HepG2 (cell line): ENCODE results near the gene TMEM80. TPM values are rescaled to one million over a fixed set of nuclear protein-coding genes. Genes with fewer than 3 reads are reported as not detected.

ENCODE experiments used
- ESRRA ChIP-seq: sonication (generic); formaldehyde crosslinking; IDR thresholded peaks from 2 replicates; pipeline ENCODE4 v1.5.1; 2020; ENCODE audit warnings: mild to moderate bottlenecking, low read depth, missing genetic modification reagents
- JUND ChIP-seq: sonication (generic); formaldehyde crosslinking; IDR thresholded peaks from 2 replicates; pipeline ENCODE4 v1.8.0; 2022; ENCODE audit warnings: mild to moderate bottlenecking, missing genetic modification reagents
- KMT2A ChIP-seq: sonication (generic); formaldehyde crosslinking; IDR thresholded peaks from 2 replicates; pipeline ENCODE4 v1.4.0; 2020; ENCODE audit warnings: missing genetic modification reagents
- NR2C2 ChIP-seq: sonication (generic); formaldehyde crosslinking; IDR thresholded peaks from 2 replicates; pipeline ENCODE4 v1.4.0; 2020; ENCODE audit warnings: missing genetic modification reagents, mild to moderate bottlenecking, moderate library complexity, borderline replicate concordance
- SMAD1 ChIP-seq: sonication (generic); formaldehyde crosslinking; IDR thresholded peaks from 2 replicates; pipeline ENCODE4 v1.4.0; 2020; ENCODE audit warnings: missing genetic modification reagents, low read depth, mild to moderate bottlenecking, borderline replicate concordance
- TARDBP ChIP-seq: sonication (generic); formaldehyde crosslinking; IDR thresholded peaks from 2 replicates; pipeline ENCODE4 v1.8.0; 2022; ENCODE audit warnings: mild to moderate bottlenecking, missing genetic modification reagents
- ZFY ChIP-seq: sonication (generic); formaldehyde crosslinking; IDR thresholded peaks from 2 replicates; pipeline ENCODE4 v1.4.0; 2020; ENCODE audit warnings: missing genetic modification reagents
- ZNF232 ChIP-seq: sonication (generic); formaldehyde crosslinking; IDR thresholded peaks from 2 replicates; pipeline ENCODE4 v1.4.0; 2020; ENCODE audit warnings: missing genetic modification reagents, borderline replicate concordance
- ZNF326 ChIP-seq: sonication (generic); formaldehyde crosslinking; IDR thresholded peaks from 2 replicates; pipeline ENCODE4 v1.4.0; 2020; ENCODE audit warnings: missing genetic modification reagents, borderline replicate concordance
- ZNF431 ChIP-seq: sonication (generic); formaldehyde crosslinking; IDR thresholded peaks from 2 replicates; pipeline ENCODE4 v1.9.0; 2022; ENCODE audit warnings: missing genetic modification reagents, low read depth, mild to moderate bottlenecking, borderline replicate concordance
- ZNF451 ChIP-seq: sonication (generic); formaldehyde crosslinking; IDR thresholded peaks from 2 replicates; pipeline ENCODE4 v1.5.0; 2020; ENCODE audit warnings: mild to moderate bottlenecking, missing genetic modification reagents
- ZNF564 ChIP-seq: sonication (generic); formaldehyde crosslinking; IDR thresholded peaks from 2 replicates; pipeline ENCODE4 v1.8.1; 2023; ENCODE audit warnings: mild to moderate bottlenecking, missing genetic modification reagents
- ZNF619 ChIP-seq: sonication (generic); formaldehyde crosslinking; IDR thresholded peaks from 2 replicates; pipeline ENCODE4 v1.4.0; 2020; ENCODE audit warnings: mild to moderate bottlenecking, missing genetic modification reagents
- ZNF7 ChIP-seq: IDR thresholded peaks from 2 replicates; pipeline ENCODE4 v1.6.1; 2016; ENCODE audit warnings: missing biosample characterization, missing genetic modification reagents
- ZSCAN9 ChIP-seq: IDR thresholded peaks from 2 replicates; pipeline ENCODE4 v1.6.1; 2016; ENCODE audit warnings: borderline replicate concordance
- polyA plus RNA-seq, 8 experiments: library from polyadenylated mRNA; depleted of rRNA in 3 of 8; stranded (reverse) in 7 of 8; unstranded in 1 of 8; fragments of >200 nt; fragmentation: Illumina TruSeq in 4 of 8; extraction: Trizol in 4 of 8; gene quantifications; 2 replicates each; pipeline versions ENCODE4 v1.2.1 to v1.2.3, GENCODE V29; 2011 to 2016; ENCODE audit warnings: low read depth in 4 of 8, missing spikeins in 1 of 8, mixed read lengths in 1 of 8; ENCODE audit not compliant: insufficient read depth in 1 of 8
- total RNA-seq, 5 experiments: library from RNA; depleted of rRNA; stranded (reverse); fragments of >200 nt; fragmentation: Illumina TruSeq; extraction: Trizol; gene quantifications; 2 replicates each; pipeline ENCODE4 v1.2.3, GENCODE V29; 2016; ENCODE audit warnings: low read depth in 1 of 5
- TF ChIP-seq, protein P1 (sequence below): sonication (generic); formaldehyde crosslinking; IDR thresholded peaks from 2 replicates; pipeline ENCODE4 v1.5.1; 2020; ENCODE audit warnings: missing genetic modification reagents, mild to moderate bottlenecking, borderline replicate concordance
- TF ChIP-seq, protein P2 (sequence below): sonication (generic); formaldehyde crosslinking; IDR thresholded peaks from 2 replicates; pipeline ENCODE4 v1.4.0; 2020; ENCODE audit warnings: low read depth, missing genetic modification reagents
- TF ChIP-seq, protein P3 (sequence below): sonication (generic); formaldehyde crosslinking; IDR thresholded peaks from 2 replicates; pipeline ENCODE4 v1.5.0; 2020; ENCODE audit warnings: missing genetic modification reagents
- TF ChIP-seq, protein P4 (sequence below), 2 experiments: sonication (generic) in 1 of 2; formaldehyde crosslinking in 1 of 2; IDR thresholded peaks; 2 replicates each; pipeline versions ENCODE4 v1.5.1 to v1.6.1; 2011 to 2020; ENCODE audit warnings: borderline replicate concordance in 1 of 2, low read depth in 1 of 2, low read length in 1 of 2, mild to moderate bottlenecking in 1 of 2, missing genetic modification reagents in 1 of 2, moderate library complexity in 1 of 2

The TMEM80 gene
- total and polyA plus RNA-seq, 2 of the 13 experiments (the other 11 are each of a cell fraction or from before 2014, with no cell fraction given): 5.6 to 17.1 TPM

DNA sequence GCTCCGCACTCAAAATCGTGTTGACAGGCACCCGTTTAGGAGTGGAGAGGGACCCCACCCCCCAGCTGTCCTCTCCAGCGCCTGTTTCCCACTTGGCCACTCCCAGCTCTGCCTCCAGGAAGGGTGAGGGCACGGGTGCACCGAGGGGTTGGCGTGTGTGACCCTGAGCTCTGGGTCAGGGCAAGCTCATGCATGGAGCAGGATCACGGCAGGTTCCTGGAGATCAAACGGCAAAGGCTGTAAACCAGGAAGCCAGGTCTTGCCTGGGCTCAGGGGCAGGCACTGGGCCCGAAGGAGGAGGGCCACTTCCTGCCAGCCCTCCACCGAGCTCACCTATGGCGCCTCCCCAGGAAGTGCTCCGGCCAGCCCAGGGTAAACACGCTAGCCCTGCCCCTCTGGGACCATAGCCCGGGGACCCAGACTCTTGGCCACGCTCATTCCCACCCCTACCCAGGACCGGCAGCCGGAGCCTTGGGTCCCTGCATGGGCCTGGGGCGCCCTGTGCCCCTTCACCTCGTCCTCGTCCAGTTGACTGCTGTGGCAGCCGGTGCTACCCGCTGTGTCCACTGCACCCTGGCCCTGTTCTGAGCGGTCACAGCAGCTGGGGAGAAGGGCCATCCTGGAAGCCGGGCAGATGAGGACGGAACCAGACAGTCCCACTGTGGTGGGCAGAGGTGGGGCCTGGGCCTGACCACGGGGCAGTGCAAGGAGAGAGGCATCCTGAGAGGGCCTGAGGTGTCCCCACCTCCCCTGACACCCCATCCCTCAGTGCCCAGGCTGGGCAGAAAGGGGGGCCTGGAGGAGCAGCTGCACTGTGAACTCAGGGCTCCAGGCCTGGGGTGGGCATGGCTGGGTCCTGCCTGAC, 9.4 kb downstream of the TMEM80 start (continued):
- peak; percentile 73; the same call in 1 of the 2 replicates for TF ChIP-seq SMAD1
- peak; percentile 57; the same call in 1 of the 2 replicates for TF ChIP-seq ZNF431
- TF ChIP-seq ZNF7: no peak
- TF ChIP-seq KMT2A (CRISPR knock-in tag): peak; percentile 75
- peak; percentile 64; the same call in 1 of the 2 replicates for TF ChIP-seq ZNF564 (CRISPR knock-in tag)
- no peak for TF ChIP-seq ZNF326 (CRISPR knock-in tag)
- TF ChIP-seq, protein P1, sequence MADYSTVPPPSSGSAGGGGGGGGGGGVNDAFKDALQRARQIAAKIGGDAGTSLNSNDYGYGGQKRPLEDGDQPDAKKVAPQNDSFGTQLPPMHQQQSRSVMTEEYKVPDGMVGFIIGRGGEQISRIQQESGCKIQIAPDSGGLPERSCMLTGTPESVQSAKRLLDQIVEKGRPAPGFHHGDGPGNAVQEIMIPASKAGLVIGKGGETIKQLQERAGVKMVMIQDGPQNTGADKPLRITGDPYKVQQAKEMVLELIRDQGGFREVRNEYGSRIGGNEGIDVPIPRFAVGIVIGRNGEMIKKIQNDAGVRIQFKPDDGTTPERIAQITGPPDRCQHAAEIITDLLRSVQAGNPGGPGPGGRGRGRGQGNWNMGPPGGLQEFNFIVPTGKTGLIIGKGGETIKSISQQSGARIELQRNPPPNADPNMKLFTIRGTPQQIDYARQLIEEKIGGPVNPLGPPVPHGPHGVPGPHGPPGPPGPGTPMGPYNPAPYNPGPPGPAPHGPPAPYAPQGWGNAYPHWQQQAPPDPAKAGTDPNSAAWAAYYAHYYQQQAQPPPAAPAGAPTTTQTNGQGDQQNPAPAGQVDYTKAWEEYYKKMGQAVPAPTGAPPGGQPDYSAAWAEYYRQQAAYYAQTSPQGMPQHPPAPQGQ (CRISPR knock-in tag): no peak
- peak; percentile 93 for TF ChIP-seq ESRRA (CRISPR knock-in tag)
- 0 out of 2 replicates have a peak, but pooled peaks have one; percentile 23 for TF ChIP-seq JUND (CRISPR knock-in tag)
- TF ChIP-seq NR2C2 (CRISPR knock-in tag): peak; percentile 87
- TF ChIP-seq, protein P2, sequence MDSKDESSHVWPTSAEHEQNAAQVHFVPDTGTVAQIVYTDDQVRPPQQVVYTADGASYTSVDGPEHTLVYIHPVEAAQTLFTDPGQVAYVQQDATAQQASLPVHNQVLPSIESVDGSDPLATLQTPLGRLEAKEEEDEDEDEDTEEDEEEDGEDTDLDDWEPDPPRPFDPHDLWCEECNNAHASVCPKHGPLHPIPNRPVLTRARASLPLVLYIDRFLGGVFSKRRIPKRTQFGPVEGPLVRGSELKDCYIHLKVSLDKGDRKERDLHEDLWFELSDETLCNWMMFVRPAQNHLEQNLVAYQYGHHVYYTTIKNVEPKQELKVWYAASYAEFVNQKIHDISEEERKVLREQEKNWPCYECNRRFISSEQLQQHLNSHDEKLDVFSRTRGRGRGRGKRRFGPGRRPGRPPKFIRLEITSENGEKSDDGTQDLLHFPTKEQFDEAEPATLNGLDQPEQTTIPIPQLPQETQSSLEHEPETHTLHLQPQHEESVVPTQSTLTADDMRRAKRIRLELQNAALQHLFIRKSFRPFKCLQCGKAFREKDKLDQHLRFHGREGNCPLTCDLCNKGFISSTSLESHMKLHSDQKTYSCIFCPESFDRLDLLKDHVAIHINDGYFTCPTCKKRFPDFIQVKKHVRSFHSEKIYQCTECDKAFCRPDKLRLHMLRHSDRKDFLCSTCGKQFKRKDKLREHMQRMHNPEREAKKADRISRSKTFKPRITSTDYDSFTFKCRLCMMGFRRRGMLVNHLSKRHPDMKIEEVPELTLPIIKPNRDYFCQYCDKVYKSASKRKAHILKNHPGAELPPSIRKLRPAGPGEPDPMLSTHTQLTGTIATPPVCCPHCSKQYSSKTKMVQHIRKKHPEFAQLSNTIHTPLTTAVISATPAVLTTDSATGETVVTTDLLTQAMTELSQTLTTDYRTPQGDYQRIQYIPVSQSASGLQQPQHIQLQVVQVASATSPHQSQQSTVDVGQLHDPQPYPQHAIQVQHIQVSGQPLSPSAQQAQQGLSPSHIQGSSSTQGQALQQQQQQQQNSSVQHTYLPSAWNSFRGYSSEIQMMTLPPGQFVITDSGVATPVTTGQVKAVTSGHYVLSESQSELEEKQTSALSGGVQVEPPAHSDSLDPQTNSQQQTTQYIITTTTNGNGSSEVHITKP (CRISPR knock-in tag): peak; percentile 58; the same call in 1 of the 2 replicates
- TF ChIP-seq, protein P3, sequence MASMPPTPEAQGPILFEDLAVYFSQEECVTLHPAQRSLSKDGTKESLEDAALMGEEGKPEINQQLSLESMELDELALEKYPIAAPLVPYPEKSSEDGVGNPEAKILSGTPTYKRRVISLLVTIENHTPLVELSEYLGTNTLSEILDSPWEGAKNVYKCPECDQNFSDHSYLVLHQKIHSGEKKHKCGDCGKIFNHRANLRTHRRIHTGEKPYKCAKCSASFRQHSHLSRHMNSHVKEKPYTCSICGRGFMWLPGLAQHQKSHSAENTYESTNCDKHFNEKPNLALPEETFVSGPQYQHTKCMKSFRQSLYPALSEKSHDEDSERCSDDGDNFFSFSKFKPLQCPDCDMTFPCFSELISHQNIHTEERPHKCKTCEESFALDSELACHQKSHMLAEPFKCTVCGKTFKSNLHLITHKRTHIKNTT (CRISPR knock-in tag): no peak
- TF ChIP-seq ZNF619 (CRISPR knock-in tag): peak; percentile 77
- TF ChIP-seq ZNF232 (CRISPR knock-in tag): peak; percentile 82; the same call in 1 of the 2 replicates
- peak; percentile 79; the same call in 1 of the 2 replicates for TF ChIP-seq ZNF451
- peak; percentile 63; the same call in 1 of the 2 replicates for TF ChIP-seq ZFY (CRISPR knock-in tag)
- TF ChIP-seq, protein P4, sequence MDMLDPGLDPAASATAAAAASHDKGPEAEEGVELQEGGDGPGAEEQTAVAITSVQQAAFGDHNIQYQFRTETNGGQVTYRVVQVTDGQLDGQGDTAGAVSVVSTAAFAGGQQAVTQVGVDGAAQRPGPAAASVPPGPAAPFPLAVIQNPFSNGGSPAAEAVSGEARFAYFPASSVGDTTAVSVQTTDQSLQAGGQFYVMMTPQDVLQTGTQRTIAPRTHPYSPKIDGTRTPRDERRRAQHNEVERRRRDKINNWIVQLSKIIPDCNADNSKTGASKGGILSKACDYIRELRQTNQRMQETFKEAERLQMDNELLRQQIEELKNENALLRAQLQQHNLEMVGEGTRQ (IDR thresholded peaks at IDR 0.05; ENCODE audit: low read depth, low read length): no peak
- TF ChIP-seq, protein P4 (CRISPR knock-in tag; IDR thresholded peaks at IDR 0.05; ENCODE audit: borderline replicate concordance): no peak; the same call in 1 of the 2 replicates
- peak; percentile 75; the same call in 1 of the 2 replicates for TF ChIP-seq TARDBP
- 0 out of 2 replicates have a peak, but pooled peaks have one; percentile 25 for TF ChIP-seq ZSCAN9 (CRISPR knock-in tag)
